GM21423 (cell line): ENCODE data around the gene AMMECR1L.
"Not testable (repeated sequence)": the region's sequence is repeated elsewhere in the genome, so short reads cannot be mapped to it uniquely, and the experiment has no call there.

Experiments
- ATAC-seq: cut with Tn5 transposase; IDR thresholded peaks from one replicate; pipeline ENCODE4 v1.9.1; 2021; ENCODE audit warnings: mild to moderate bottlenecking, moderate library complexity; ENCODE audit not compliant: unreplicated experiment

Gene AMMECR1L

DNA sequence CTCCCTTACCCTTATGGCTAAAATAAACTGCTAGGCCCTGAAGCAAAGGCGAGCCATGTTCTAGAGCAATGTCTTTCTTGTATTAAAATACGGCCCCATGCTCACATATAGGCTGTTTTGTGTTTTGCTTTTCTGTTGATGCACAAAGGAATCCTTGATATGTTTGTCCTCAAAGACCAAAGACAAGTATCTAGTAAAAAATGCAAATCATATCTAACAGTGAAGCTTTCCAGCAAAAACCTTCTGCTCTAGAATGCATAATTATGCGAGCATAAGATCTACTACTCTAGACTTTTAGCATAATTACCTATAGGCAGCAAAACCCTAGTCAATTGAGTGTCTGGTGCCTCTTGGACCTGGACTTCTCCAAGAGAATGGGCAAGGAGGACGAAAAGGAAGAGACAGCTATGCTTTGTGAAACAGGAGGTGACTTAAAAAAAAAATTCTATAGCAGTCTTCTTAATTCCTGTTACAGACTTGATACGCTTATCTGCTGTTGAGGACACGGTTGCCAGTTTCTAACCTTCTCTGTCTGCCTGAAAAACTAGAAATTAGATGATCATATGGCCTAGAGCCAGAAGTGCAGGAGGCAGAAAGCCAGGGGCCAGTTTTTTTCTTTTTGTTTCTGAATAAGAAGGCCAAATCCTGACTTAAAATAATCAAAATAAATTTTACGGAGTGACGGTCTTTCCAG is 1.5 kb upstream of the AMMECR1L start:
- ATAC-seq: no peak

DNA sequence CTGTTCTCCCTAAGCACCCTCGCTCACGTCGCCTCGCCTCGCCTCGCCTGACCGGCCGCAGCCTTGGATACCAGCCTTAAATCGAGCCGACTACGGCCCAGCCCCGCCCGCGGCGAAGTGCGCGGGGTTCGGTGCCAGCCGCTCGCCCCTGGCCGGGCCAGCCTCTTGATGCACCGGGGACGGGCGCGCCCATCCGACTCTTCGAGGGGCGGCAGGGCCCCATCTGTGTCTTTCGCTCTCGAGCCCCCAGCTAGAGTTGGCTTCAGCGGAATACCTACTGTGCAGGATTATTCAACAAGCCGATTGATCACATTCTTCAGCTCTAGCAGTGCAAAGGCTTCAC is 808 bp upstream of the AMMECR1L start:
- ATAC-seq: not testable (repeated sequence)

DNA sequence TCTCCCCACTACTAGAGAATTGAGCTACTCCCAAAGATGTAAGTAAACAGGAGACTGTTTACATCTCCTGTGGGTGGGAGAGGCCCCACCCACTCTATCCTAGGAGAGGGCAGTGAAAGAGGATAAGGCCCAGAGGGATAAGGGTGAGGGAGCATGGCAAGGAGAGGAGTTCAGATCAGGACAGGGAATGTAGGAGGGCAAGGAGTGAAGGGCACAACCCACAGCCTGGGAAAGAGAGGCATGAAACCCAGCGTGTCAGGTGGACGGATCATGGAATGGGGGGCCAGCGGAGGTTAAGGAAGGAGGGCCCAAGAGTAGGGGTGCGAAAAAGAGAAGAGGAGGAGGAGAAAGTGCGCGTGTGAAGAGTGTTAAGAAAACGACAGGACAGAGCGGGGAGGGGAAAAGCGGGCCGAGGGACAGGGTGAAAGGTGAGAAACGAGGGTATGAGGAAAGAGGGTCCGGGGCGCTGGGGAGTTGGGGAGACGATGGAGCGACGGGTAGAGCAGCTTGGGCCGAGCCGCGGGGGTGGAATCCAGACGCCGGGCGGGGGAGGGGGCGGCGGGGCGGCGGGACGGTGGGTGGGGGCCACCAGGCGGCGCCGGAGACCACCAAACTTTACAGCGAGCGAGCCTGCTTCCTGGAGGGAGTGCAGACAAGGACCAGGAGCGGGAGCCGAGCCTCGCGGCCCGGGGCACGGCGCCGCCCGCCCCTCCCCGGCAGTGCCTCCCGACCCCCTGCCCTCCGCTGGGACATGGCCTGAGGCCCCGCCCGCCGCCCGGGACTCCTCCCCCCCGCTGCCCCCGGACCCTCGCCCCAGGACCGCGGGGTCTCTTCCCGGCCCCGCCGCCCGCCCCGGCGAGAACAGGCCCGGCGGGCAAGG is 655 bp downstream of the AMMECR1L start:
- ATAC-seq: peak; percentile 13

DNA sequence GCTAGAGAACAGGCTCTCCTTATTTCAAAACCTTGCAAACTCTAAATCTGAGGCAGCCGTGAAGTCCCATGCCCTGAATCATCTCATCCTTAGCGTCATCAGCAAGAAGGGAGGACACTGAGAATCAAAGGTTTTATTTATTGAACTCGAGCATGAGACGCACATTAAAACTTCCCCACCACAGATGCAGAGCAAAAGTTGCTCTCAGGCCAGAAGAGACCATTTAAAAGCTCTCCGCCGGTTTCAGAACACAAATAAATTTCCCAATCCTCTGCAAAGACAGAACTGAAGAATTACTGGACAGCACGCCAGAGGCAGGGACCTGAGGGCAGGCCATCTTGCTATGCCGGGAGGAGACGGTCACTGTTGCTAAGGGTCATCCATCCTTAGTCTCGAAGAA is 1.3 kb downstream of the AMMECR1L start:
- ATAC-seq: no peak

DNA sequence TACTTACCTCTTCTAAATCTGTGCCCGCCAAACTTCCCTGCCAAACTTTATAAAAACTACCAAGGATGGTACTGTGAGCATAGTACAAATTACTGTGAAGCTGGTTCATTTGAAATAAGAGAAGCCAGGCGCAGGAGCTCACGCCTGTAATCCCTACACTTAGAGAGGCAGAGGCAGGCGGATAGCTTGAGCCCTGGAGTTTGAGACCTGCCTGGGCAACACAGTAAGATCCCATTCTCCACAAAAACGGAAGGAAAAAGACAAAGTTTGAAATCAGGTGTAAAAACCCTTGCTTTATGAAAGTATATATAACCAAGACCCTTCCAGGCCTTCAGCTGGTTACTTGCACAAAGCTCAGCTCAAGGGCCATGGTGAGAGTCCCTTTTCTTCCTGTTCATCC is 5.9 kb downstream of the AMMECR1L start:
- no peak for ATAC-seq

DNA sequence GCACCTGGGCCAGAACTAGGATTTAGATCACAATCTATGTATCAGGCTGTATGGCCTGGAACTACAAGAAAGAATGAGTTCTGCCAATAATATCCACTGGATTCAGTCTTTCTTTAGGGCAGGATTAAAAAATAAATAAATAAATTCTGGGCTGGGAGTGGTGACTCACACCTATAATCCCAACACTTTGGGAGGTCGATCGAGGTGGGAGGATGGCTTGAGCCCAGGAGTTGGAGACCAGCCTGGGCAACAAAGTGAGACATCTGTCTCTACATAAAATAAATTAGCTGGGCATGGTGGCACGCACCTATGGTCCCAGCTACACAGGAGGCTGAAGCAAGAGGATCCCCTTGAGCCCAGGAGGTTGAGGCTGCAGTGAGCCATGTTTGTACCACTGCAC is 8.1 kb downstream of the AMMECR1L start:
- ATAC-seq: no peak

DNA sequence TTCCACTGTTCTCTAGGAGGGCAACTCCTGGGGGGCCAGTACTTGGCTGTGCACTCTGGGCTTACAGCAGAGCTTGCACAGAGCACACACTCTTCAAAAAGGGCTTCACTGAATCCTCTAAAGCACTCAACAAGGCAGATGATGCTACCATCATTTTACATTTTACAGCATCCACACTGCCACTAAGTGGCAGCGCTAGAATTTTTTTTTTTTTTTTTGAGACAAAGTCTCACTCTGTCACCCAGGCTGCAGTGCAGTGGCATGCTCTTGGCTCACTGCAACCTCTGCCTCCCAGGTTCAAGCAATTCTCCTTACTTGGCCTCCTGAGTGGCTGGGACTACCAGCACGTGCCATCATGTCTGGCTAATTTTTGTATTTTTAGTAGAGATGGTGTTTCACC is 8.6 kb downstream of the AMMECR1L start:
- ATAC-seq: no peak

DNA sequence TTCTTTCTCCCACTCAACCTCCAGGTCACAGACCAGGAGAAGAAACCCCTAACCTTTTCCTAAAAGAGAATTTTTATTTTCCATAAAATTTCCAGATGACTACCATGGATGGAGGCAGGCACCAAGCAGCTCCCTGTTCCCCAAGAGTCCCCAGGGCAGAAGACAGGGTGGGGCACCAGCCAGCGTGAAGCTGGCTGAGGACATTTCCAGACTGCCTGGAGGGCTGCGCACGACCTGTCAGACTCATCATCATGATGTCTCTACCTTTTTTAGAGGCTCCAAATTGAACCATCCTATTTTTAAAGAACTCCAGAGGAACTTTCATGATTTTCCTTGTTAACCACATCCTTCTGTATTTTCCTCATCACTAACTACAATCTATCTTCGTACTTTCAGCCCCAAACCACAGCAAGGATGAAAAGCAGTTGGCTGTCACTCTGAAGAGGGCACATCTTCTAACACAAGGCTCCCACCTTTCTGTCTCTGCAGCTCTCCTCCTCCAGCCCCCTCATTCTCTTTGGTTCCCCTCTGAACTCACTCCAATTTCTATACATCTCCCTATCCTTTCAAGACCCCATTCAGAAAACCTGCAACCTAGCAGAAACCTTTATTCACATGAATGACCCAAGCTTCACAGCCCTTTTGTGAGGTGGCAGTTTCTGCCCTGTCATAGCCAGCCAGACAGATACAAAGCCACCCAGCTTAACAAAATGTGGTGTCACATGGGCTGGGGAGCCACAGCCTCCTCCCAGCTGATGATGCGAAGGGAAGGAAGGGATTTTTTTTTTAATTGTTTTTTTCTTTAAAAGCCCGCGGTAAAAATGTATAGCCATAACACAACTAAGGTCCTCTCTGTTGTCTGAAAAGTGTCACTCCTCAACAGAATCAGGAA is 11.1 kb downstream of the AMMECR1L start:
- peak; percentile 64 for ATAC-seq

DNA sequence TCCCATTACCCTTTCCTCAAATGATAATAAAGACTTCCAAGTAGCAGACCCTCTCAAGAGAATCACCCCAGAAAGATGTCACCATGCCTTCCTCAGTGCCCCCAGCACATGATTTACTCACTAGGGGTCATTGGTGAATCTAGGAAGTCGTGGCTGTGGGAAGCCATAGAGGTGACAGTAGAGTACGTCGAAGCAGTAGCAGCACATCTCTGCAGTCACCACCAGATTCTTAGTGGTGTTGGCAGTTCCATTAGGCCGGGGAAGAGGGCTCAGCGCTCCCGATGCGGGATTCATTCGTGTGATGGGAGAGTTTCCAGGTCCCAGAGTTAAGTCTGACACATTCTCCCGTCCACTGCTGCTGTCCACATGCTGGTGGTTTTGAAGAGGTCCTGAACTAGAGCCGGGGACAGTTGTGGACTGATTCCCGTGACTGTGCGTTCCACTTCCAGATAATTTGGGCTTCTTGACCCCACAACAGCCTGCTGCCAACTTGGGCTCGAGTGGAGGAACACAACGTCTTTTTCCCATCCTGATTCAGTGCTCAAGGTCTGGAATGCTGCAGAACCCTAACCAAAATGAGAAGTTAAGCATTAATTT is 12.0 kb downstream of the AMMECR1L start:
- no peak for ATAC-seq

DNA sequence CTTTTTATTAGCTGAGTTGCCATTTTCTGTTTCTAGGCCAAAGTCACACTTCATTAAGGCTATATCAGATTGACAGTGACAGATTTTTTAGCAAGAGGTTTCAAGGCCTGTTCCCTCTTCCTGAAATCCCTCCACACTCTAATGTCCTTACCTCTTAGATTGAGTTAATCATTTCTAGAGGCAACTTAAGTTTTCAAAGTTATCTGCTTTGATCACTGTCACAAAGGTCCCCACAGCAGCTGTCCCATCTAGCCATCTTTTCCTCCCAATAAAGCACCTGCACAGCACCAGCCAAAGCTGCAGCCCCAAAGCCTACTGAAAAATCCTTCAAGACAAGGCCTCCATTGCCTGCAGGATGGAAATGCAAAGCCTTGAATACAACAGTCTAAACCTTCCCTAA is 13.4 kb downstream of the AMMECR1L start:
- ATAC-seq: no peak

DNA sequence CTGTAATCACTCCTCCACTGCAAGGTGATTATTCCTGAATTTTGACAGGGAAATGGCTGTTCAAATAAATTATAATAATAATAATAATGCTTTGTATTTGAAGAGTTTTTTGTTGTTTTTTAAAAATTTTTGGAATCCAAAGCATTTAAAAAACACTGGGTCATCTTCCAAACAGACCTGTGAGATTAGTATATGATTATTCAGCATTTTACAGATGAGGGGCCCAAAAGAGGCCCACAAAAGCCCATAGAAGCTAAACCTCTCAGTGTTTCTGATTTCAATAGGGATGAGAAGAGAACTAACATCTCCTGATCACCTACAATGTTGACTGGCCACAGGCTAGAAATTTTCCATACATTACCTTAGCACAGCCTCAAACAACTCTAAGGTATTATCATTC is 19.8 kb downstream of the AMMECR1L start:
- ATAC-seq: no peak

DNA sequence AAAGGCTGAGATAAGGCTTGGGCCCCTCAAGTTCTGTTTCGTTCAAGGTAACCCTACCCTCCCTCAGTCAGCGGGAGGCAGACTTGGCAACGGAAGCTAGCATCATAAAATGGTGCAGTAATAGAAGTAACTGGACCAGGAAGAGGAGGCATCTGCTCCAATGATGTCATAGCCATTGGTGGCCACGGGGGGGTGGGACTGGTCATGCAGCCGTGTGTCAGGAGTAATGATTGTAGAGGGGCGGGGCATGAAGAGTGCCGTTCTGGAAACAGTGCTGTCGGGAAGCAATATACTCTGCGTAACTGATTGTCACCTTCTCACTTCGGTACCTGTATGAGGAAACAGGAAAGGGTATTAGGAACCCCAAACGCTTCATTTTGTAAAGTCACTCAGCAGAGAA is 20.9 kb downstream of the AMMECR1L start:
- ATAC-seq: no peak

DNA sequence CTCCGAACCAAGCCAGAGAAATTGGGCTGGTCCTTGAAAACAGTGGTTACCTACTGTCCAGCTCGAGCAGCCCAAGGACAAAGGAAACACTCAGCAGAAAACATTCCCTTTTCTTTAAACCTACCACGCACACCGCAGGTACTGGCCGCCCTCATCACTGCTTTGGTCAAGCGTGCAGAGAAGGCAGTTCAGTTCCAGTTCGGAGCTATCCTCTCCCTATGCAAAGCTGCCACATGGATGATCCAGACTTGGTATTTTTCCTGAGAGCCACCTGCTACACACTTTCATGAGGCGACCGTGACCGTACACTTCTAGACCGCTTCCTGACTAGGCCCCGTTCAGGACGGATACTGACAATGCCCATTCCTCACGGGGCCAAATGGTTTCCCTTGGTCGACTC is 23.5 kb downstream of the AMMECR1L start:
- ATAC-seq: no peak

DNA sequence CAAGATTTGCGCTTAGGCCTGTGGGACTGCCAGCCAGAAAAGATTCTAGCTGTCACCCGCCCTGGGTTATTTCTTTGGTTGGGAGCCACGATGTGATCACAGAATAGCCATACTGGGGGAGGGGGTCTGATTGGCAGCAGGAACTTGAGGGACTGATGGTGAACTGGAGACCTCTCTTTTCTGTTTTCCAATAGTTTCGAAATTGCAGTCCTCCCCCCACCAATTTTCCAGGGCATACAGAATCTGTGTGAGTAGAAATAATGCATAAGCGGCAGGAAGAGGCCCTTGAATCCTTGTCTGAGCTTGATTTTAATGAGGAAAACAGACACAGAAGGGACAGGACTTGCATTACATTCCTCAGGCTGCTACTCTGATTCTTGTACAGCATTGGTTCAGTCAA is 25.6 kb downstream of the AMMECR1L start:
- no peak for ATAC-seq

DNA sequence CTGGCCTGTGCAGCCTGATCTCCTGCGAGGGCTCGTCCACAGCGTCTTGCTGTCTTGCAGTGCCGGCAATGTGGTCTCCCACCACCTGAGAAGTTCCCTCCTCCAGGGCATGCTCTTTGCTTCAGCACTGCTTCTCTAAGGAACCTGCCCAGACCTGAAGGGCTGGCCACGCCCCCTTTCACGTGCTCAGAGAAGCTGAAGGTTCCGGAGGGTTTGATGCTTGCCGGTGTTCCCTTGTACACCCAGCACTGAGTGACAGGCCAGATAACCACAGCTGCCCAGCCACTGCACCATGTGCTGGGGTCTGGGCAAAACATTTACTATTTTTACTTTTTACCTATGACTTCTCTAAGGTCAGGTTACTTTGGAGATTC is 26.1 kb downstream of the AMMECR1L start:
- peak; percentile 30 for ATAC-seq

DNA sequence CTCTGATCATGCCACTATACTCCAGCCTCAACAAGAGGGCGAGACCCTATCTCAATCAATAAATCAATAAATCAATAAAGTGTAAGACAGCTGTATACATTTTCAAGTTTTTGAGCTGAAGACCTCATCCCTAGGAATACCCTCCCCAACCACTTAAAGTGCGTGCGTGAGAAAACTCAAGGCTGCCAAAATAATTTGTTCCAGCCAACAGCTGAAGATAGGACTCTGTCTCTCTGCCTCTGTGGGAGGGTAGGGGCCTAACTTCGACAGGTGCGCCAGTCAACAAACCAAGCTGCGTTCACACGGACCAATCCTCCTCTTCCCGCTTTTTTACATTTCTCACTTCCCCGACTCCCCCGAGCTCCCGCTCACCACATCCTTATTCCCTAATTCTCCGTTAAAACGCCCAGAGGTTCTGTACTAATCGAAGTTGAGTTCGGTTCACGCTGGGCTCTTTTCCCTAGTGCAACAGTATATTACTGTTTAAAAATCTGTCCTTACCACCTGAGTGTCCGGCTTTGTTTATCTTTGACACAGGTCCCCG is 28.4 kb downstream of the AMMECR1L start:
- ATAC-seq: no peak

DNA sequence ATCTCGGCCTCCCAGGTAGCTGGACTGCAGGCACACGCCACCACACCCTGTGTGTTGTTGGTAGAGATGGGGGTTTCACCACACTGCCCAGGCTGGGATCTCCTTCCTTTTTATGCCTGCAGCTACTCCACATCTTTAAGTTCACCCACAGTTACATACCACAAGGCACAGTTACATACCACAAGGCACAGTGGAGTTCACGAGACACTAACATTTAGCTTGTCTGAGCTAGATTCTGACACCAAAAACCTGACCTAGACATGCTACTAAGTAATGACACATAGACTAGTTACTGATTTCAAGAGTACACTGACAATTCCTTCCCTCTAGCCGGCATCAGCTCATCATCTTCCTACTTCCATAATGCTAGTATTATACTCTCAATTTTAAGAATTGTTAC is 32.1 kb downstream of the AMMECR1L start:
- no peak for ATAC-seq

DNA sequence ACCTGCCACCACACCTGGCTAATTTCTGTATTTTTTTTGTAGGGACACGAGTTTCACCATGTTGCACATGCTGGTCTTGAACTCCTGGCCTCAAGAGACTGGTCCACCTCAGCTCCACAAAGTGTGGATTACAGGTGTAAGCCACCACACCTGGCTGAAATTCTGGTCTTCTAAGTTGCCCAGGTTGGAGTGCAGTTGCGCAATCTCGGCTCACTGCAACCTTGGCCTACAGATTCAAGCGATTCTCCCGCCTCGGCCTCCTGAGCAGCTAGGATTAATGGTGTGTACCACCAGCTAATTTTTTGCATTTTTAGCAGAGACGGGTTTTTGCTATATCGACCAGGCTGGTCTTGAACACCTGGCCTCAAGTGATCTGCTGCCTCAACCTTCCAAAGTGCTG is 33.4 kb downstream of the AMMECR1L start:
- no peak for ATAC-seq

DNA sequence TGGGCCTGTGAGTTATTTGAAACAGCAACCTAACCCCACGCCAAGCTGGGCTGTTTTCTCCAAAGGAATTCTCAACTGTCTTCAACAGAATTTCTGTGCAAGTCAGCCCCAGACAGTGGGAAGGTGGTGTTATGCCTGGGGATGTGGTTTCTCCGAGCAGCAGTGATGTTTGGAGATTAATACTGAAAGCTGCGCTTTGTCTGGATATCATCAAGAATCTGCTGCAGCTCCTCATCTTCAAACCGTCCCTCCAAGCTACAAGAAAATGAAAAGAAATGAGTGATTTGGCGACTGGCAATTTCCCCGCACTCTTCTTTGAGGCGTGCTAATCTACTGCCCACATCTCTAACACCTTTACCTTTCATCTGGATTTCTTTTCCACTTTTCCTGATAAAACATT is 37.8 kb downstream of the AMMECR1L start:
- ATAC-seq: no peak

DNA sequence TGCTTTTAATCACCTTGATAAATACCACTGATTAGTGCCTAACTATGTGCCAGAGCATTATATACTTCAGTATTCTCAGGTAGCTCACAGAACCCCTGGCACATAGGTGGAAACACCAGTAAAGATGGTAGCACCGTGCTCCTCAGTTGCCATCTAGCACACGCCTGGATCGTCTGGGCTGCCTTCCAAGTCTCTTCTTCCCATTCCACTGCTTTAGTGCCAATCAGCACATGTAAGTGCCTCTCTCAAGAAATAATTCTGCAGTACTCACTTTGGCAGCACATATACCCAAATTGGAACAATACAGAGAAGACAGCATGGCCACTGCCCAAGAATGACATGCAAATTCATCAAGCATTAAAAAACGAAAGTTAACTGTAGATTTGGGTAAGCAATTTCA is 40.8 kb downstream of the AMMECR1L start:
- no peak for ATAC-seq

DNA sequence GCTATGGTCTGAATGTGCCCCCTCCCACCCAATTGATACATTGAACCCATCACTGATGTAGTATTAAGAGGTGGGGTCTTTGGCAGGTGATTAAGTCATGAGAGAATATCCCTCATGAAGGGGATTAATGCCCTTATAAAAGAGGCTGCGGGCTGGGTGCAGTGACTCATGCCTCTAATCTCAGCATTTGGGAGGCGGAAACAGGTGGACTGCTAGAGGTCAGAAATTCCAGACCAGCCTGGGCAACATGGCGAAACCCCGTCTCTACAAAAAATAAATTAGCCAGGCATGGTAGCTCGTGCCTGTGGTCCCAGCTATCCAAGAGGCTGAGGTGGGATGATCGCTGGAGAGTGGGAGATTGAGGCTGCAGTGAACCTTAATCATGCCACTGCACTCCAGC is 42.1 kb downstream of the AMMECR1L start:
- ATAC-seq: no peak
